ENCODE measurements around the gene CDH13.

The CDH13 gene

DNA sequence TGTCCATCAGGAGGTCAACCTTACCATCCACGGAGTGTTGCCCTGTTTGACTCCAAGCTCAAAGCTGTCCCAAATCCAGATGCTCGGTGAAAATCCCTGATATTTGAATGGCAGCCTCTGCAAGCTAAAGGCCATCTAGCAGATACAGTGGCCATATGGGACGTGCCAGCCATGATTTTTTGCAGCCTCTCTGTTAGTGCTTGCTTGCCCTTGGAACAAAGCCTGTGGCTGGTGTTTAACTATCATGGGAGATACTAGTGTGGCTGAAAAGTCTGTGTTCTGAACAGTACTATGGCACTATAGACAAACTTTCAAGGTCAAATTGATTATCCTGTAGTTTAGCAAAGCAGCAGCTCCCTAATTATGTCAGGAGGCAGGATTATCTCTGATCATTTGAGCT is 214.3 kb downstream of the CDH13 start:
- TF ChIP-seq, protein P1, sequence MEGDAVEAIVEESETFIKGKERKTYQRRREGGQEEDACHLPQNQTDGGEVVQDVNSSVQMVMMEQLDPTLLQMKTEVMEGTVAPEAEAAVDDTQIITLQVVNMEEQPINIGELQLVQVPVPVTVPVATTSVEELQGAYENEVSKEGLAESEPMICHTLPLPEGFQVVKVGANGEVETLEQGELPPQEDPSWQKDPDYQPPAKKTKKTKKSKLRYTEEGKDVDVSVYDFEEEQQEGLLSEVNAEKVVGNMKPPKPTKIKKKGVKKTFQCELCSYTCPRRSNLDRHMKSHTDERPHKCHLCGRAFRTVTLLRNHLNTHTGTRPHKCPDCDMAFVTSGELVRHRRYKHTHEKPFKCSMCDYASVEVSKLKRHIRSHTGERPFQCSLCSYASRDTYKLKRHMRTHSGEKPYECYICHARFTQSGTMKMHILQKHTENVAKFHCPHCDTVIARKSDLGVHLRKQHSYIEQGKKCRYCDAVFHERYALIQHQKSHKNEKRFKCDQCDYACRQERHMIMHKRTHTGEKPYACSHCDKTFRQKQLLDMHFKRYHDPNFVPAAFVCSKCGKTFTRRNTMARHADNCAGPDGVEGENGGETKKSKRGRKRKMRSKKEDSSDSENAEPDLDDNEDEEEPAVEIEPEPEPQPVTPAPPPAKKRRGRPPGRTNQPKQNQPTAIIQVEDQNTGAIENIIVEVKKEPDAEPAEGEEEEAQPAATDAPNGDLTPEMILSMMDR (conservative IDR thresholded peaks at IDR 0.05; ENCODE audit: low read length) = no peak

DNA sequence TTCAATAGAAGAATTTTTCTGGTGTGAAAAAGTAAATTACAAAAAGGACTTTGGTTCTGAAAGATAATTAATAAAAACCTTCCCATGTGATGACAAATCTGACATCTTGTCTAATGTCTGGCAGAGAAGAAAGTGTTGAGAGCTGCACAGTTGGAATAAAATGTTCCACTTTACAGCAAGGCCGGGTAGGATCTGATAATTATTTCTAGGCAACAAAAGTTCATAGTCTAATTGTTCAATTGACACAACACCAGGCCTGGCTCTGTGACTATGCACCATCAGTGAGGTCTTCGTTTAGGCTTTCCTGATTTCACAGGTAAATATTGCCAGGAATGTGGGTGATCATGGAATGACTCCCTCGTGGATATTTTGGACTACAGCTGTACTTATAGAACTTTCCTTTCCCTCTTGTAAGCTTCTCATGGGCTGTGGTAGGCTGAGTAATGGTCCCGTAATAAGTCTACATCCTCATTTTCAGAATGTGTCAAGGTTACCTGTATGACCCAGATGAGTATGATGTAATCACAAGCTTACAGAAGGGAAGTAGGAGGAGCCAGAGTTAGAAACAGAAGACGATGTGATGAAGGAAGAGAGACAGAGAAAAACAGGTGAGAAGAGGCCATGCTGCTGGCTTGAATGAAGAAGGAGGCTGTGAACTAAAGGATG is 217.0 kb downstream of the CDH13 start:
- TF ChIP-seq, protein P1 (conservative IDR thresholded peaks at IDR 0.05; ENCODE audit: low read length) = no peak
- H3K4me3 ChIP-seq (ENCODE audit: low read length) = no peak overlapping the region
- no peak for DNase-seq (ENCODE audit: low read depth)

More for the DNA sequence above, 214.3 kb downstream of the CDH13 start:
- no peak for DNase-seq (ENCODE audit: low read depth)
- H3K4me3 ChIP-seq (ENCODE audit: low read length) = no peak overlapping the region

DNA sequence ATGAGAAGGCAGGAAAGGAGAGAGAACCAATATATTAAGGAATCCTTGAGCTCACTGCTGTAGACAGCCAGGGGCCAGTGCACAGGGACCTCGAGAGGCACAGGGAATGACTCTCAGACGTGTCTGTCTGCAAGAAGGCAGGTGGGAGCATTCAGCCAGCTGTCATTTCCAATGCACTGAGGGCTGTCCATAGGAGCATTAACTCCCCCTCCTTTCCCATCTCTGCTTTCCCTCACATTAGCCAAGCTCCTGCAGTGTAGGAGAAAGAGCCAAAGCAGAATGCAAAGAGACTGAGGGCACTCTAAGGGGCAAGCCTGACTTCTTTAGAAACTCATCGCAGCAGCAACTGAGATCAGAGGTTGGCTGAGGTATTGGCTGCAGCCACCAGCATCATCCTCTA is 218.3 kb downstream of the CDH13 start:
- TF ChIP-seq, protein P1 (conservative IDR thresholded peaks at IDR 0.05; ENCODE audit: low read length) = no peak
- no peak for DNase-seq (ENCODE audit: low read depth)
- no peak overlapping the region for H3K4me3 ChIP-seq (ENCODE audit: low read length)

DNA sequence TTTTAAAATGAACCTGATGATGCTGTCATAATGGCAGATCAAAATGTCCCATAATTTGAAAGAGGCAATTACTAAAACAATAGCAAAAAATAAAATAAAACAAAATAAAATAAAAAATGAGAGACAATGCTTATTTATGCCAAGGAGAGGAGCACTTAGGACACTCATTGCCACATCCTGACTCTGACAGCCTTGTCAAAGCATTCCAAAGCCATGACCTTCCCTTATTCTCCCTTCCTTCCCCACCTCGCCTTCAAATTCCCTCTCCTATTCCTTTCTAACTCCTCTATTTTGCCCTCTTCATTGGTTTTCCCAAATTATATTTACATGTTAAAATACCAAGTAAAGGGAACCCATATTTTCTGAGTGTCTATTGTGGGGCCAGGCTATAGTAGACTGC is 220.0 kb downstream of the CDH13 start:
- no peak overlapping the region for H3K4me3 ChIP-seq (ENCODE audit: low read length)
- TF ChIP-seq, protein P1 (conservative IDR thresholded peaks at IDR 0.05; ENCODE audit: low read length) = no peak
- peak; percentile 26 for DNase-seq (ENCODE audit: low read depth)

DNA sequence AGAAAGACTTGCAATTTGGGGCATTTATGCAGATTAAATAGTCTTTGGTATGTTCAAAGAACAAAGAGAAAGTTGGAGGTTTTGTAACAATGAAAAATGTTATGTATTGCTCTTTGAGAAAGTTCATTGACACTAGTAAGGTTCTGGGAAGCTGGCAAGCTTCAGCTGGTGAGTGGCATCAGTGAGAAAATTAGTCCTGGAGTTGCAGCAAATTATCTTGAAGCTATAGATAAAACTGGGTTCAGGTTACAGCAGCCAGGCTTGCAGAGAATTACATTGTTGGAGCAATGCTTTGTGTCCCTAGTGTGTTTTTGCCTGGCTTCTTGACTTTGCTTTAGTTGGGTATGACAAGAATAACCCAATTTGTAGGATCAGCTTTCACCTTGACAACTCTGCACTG is 221.2 kb downstream of the CDH13 start:
- H3K4me3 ChIP-seq (ENCODE audit: low read length) = no peak overlapping the region
- TF ChIP-seq, protein P1 (conservative IDR thresholded peaks at IDR 0.05; ENCODE audit: low read length) = no peak
- no peak for DNase-seq (ENCODE audit: low read depth)

DNA sequence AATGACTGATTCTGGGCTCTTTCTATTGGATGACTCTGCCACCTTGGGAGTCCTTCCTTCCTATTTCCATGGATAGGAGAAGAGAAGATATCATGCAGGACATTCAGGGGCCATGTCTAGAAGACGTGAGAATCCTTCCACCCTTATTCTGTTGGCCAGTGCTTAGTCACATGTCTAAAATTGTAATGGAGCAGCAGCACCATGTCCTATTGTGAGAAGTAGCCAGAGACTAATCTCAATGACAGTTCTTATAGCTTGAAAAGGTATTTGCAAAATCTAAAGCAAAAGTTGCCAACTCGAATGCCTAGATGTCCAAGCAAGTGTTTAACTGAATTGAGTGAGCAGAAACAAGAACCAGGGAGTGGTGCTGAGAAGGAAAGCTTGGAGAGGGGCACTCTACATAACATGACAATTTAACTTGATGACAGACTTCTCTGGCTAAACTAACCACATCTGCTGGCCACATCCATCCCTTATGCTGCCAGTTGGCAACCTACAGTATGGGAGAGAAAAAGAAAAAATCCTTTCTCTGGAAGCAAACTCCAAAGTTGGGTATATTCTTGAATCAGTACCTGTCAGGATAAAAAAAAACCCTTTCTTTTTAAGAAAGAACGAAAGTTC is 225.7 kb downstream of the CDH13 start:
- peak; percentile 68 for DNase-seq (ENCODE audit: low read depth)
- TF ChIP-seq, protein P1 (conservative IDR thresholded peaks at IDR 0.05; ENCODE audit: low read length) = no peak
- no peak overlapping the region for H3K4me3 ChIP-seq (ENCODE audit: low read length)

DNA sequence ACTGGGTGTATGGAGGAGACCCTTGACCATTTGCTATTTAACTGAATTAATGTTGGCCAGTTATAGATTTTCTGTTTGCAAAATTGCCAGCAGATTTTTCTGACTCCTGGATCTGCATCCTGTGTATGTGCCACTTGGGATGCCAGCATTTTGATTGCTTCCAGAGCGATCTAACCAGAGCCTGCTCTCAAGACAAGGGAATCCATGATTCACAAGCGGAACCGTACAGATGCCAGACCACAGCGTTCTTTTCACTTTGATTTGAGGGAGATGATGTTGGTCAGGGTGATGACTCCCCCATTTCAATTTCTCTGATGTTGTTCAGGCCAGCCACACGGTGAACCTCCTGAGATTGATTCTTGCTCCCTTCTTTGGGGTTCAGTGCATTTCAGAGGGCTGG is 228.7 kb downstream of the CDH13 start:
- no peak overlapping the region for H3K4me3 ChIP-seq (ENCODE audit: low read length)
- DNase-seq (ENCODE audit: low read depth) = peak; percentile 90
- TF ChIP-seq, protein P1 (conservative IDR thresholded peaks at IDR 0.05; ENCODE audit: low read length) = no peak
